HG03095 (cell line): ENCODE measurements around the gene KCNJ6.
"Not testable (repeated sequence)": the region's sequence is repeated elsewhere in the genome, so short reads cannot be mapped to it uniquely, and the experiment has no call there.

ENCODE experiments used
- ATAC-seq: cut with Tn5 transposase; IDR thresholded peaks from one replicate; pipeline ENCODE4 v1.9.1; 2021; ENCODE audit warnings: moderate library complexity; ENCODE audit not compliant: unreplicated experiment

The KCNJ6 gene

GRCh38 chr21:37658121-37658816 lies 258.0 kb downstream of the KCNJ6 start:
- ATAC-seq, result no peak

GRCh38 chr21:37656899-37657298 lies 259.4 kb downstream of the KCNJ6 start:
- ATAC-seq, result no peak

GRCh38 chr21:37655611-37656300 lies 260.5 kb downstream of the KCNJ6 start:
- ATAC-seq, result no peak

DNA sequence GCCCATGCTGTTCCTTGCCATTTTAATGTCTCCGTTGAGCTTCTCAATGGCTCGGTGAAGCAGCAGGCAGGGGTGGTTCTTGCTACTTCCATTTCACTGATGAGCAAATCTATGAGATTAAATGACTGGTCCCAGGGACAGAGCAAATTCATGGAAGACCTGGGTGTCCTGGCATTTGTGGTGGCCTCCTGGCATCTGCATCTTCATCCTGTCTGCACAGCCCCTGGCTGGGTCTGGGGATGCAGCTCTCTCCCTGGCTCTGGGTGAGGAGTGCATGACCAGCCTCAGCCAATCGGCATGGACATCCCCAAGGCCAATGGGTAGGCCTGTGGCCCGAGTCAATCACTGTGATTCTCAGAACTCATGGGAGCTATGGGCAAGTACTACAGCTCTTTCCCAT lies 261.7 kb downstream of the KCNJ6 start:
- no peak for ATAC-seq

DNA sequence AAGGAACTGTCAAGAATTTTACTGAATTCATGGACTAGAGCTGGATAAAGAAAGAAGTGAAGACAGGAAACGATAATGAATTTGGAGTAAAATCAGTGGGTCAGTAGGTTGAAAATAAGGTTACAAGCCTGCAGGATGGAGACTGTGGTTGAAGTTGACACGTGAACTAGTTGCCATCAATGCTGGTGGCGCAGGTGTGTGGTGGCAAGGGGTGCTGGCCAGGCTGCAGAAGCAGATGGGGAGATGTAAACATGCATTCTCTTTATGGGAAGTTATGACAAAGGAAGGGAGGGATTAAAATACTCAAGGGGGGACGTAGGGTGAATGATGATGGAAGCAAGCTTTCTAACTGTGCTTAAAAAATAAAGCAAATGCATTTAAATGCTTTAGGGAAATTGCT lies 263.1 kb downstream of the KCNJ6 start:
- ATAC-seq, result no peak

DNA sequence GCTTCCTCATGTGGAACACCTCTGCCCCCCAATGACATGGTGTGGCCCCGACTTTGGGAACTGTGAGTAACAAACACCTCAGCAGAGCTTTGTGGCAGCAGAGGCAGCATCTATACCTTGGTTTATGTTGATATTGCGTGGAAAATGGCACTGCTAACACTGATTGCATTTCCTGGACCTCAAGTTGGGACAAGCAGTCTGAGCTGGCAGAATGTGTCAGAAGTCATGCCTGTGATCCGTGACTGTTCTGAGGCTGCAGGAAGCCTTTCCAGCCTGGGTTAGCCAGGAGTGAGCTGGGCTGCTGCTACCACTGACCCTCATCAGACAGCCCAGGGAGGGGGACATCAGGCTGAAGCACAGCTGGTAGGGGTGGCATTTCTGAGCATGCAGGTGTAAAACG lies 268.5 kb downstream of the KCNJ6 start:
- no peak for ATAC-seq

- ATAC-seq, result not testable (repeated sequence)
Observed at GRCh38 chr21:37646761-37647160, 269.5 kb downstream of the KCNJ6 start.

- no peak for ATAC-seq
Observed at GRCh38 chr21:37645848-37646247, 270.4 kb downstream of the KCNJ6 start.

GRCh38 chr21:37644636-37645035 lies 271.6 kb downstream of the KCNJ6 start:
- no peak for ATAC-seq

- not testable (repeated sequence) for ATAC-seq
Observed at GRCh38 chr21:37643862-37644261, 272.4 kb downstream of the KCNJ6 start.

- no peak for ATAC-seq
Observed at GRCh38 chr21:37642493-37642892, 273.8 kb downstream of the KCNJ6 start.

DNA sequence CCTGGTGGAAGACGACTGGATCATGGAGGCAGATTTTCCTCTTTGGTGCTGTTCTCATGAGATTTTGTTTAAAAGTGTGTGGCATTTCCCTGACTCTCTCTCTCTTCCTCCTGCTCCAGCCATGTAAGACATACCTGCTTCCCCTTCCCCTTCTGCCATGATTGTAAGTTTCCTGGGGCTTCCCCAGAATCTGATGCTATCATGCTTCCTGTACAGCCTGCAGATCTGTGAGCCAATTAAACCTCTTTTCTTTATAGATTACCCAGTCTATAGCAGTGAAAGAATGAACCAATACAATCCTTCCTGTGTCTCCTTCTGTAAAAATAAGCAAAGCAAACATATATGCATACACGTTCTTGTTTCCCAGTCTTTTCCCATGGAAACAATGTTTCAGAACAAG lies 276.5 kb downstream of the KCNJ6 start:
- ATAC-seq, result no peak

- no peak for ATAC-seq
Observed at GRCh38 chr21:37636152-37636860, 280.0 kb downstream of the KCNJ6 start.

DNA sequence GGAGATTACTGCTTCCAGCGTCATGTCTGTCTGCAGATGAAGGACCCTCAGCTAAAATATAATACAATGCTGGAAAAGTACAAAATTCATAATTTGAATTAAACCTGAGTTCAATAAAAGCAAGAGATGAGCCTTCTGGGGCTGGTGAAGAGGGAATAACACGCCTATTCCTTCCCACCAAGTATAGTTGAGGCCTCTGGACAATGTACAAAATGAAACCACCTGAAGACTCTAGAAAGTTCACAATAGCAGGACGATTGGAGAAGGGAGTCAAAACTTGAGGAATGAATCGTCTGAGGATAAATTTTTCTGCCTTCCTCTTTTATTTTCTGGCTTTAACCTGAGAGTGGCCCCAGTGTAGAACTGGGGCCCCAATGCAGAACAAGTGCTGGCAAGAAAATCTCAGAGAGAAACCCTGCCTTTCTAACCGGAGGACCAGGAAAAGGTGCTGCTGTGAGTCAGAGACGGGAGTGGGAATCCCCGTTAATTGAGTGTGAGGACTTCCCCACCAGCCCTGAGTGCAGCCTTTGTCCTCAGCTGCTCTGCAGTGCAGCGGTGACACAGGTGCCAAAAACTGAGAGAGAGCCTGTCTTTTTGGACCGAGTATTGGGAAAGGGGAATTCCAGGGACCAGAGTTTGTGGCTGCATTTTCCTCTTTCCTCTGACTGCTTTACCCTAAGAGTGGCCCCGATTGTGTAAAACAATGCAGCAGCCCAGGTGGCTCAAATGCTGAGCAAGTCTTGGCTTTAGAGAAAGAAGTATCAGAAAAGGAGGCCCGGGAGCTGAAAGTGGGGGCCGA lies 284.7 kb downstream of the KCNJ6 start:
- peak; percentile 86 for ATAC-seq

DNA sequence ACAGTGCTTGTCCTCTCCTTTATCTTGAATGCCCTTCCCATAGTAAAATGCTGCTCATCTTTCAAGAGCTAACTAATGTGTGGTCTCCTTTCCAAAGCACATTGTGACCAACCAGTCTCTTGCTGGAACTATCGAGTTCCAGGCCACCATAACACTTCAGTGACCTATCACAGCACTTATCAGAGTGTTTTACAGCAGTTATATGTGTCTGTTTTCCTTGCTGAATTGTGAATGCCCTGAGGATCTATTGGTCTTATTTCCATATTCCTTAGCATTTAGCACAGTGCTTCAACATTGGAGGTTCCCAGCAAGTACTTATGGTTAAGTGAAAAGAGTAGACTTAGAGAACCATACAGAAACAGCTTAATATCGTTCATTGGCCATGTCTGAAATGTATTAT lies 285.4 kb downstream of the KCNJ6 start:
- no peak for ATAC-seq

- no peak for ATAC-seq
Observed at GRCh38 chr21:37628362-37628761, 287.9 kb downstream of the KCNJ6 start.

DNA sequence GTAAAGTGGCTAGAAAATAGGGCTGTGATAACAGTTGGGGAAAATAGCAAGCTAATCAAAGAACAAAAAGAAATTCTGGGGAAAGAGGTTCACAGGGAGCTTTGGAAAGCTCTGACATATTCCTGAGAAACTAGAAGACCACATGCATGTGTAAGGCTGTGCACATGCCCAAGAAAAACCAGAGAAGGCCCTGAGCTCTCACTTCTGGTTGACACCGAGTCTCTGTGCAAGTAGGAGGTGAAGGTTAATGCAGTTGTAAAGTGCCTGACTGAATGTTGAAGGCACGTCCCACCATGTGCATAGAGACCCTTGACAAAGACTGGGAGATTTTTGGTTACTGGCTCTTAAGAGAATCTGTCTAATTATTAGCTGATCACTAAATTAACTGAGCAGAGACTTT lies 288.7 kb downstream of the KCNJ6 start:
- ATAC-seq, result no peak

DNA sequence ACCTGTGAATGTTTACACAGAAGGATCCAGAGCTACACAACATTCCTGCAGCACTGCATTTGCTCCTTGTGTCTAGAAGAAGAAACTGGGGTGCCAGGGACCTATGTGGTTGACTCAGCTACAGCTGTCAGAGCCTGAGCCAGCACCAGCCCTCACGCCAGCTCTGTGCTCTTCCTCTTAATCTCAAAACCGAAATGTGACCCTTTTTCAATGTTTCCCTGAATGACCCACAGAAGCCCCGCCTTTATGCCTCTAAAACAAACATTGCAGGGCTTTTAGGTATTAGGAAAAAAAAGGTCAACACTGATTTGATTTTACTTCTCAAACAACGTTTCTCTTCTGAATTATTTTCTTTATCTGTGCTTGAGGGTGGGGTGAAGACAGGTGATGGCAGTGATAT lies 289.2 kb downstream of the KCNJ6 start:
- no peak for ATAC-seq

DNA sequence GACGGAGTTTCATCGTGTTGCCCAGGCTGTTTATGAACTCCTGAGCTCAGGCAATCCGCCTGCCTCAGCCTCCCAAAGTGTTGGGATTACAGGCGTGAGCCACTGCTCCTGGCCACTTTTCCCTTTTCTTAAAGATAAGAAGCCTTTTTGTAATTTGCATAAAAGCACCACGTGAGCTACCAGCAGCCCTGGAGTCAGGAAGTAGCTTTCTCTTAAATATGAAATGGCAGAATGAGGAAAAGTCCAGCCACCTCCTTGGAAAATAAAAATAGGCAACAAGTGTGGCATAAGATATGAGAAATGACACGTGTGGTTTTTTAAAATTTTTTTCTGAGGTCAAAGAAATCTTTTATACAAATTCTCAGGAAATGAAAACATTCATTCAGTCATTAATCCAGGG lies 289.9 kb downstream of the KCNJ6 start:
- ATAC-seq, result no peak

DNA sequence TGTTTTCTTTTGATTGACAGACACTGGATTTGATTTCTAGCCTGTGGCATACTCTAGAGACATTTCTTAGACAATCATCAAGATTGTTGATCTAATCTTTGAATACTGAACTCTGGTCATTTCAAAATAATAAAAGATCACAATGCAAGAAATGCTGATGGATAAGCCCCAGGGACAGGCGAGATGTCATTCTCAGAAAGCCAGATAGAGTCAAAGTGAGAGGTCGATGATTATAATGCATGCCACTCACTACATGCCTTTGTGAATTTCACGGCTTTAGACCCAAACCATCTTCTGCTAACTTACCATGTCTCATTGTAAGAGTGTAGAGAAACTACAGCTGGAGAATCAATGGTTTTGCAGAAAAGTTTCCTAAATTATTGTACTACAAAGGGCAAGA lies 292.6 kb downstream of the KCNJ6 start:
- ATAC-seq, result no peak

GRCh38 chr21:37623183-37623582 lies 293.1 kb downstream of the KCNJ6 start:
- no peak for ATAC-seq
